ENCODE data around the gene ALDH1A2.

The ALDH1A2 gene

GRCh38 chr15:57994221-57995049, 71.1 kb downstream of the ALDH1A2 start:
- no peak for DNase-seq (ENCODE audit: low spot score)

- no peak for DNase-seq (ENCODE audit: low spot score)
These were observed 71.9 kb downstream of the ALDH1A2 start for GRCh38 chr15:57993409-57994145.

DNA sequence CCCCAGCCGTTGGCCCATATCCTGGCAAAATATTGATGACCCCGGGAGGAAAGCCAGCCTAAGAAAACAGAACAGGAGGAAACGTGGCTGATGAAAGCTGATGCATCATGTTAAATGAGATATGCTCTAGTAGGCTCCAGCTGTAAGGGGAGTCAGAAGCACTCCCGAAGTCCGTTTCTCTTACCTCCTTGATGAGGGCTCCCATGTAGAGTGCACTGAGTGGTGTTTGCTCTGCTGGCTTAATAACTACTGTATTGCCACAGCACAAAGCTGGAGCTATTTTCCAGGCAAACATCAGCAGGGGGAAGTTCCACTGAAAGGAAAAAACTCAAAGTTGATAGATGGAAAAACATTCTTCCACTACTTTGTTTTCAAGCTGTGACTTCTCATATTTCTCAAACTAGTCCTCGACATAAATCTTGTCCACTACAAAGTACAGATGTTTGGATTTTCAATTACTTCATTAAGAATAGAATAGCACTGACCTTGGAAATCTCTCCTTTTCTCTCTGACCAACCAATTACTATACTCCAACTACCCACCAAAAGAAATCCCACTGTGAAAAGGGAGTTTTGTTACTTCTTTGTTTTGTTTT, 72.7 kb downstream of the ALDH1A2 start:
- no peak for DNase-seq (ENCODE audit: low spot score)

DNA sequence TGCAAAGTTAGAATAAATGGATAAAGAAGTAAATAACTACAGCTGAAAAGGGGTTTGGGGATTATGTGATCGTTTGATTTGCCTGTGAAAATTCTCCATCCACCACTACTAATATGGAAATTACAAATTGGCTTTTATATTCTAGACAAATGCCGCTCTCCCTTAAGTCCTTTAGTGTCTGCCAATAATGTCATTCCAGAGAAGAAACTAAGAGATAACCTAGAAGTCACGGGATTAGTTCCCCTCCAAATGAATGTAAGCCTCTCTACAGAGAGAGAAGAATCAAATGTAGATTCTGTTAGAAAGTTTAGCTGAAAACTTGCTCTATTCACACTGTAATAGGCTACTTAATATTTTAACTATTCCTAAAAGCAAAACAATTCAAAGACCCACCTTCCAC, 92.0 kb downstream of the ALDH1A2 start:
- DNase-seq (ENCODE audit: low spot score), result no peak

DNA sequence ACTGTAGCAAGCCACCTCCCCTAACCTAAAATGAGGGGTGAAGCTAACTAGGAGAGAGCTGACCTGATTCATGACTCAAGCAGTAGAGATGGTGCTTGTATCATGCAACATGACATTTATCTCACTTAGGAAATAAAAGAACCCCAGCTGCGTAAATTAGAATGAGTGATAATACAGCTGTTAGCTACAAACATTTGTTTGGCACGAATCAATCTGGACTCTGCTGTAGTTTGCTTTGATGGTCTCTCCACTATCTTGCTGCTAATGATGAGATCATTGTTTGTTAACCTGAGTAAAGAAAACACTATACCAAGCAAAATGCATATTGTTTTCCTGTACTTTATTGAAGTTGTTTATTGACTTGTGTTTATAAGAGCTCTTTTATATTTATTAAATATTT, 92.6 kb downstream of the ALDH1A2 start:
- no peak for DNase-seq (ENCODE audit: low spot score)

DNA sequence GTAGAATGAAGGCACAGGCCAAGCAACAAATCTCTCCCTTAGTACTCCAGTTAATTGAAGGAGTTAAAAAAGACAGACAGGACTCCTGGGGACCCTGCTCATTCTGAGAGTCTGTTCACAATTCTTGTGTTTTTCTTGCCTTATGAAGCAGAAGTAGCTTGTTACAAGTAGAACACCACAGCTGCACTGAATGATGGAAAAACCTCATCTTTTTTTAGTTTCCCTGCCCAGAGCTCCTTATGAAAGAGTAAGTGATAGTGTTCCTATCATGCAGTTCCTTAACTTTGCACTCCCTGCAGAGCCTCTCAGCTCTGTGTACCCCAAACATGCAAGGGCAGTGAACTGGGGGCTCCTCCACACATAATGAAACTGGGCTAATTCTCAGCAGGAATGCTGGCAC, 95.5 kb downstream of the ALDH1A2 start:
- no peak for DNase-seq (ENCODE audit: low spot score)

GRCh38 chr15:57969355-57969754, 96.2 kb downstream of the ALDH1A2 start:
- DNase-seq (ENCODE audit: low spot score), result no peak

DNA sequence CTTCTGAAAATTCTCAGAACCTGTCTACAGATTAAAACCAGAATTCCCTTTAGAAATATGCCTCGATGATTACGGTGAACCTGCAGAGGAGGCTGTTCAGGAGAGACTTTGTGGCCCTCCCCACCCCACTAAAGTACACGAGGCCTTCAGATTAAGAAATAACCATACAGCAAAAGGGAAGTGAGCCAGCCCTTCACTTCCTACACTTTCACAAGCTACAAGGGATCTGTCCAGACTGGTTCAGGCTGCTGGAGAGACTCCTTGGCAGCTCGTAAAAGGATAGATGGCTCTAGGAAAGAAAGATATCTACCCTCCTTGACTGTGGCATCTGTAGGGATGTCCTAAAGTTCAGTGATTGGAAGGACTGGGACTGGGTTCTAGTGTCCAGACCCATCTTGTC, 102.6 kb downstream of the ALDH1A2 start:
- DNase-seq (ENCODE audit: low spot score), result no peak

- DNase-seq (ENCODE audit: low spot score), result no peak
These were observed 103.6 kb downstream of the ALDH1A2 start for GRCh38 chr15:57961919-57962318.

DNA sequence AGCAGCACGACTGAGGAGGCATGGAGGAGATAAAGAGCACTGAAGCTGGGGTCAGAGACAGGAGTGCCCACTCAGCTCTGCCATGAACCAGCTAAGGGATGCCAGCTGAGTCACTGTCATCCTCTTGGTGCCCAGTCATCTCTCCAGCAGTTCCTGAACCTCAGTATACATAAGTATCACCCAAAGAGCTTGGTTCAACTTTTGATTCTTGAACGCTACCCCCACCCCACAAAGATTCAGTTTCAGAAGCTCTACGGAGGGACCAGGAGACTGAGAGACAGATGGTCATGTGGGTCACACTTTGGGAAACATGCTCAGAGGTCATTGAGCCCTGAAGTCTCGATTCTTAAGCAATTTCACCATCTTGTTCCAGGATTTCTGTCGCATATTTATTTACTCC, 108.4 kb downstream of the ALDH1A2 start:
- no peak for DNase-seq (ENCODE audit: low spot score)

DNA sequence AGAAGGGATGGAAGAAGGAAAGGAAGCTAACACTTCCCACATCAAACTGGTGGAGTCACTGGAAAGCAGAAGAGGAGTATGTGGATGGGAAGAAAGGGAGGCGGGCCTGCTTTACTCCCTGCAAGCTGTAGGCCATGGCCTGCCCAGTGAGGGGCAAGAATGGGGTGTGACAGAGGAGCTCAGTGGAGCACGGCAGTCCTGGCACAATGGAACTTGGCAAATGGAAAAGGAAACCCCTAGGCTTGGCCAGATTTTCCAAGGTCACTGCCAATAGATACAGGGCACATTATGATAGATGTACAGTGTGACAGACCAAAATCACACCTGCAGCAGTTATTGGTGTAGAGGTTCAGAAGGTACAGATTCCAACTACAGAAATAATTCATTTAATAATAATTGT, 111.6 kb downstream of the ALDH1A2 start:
- no peak for DNase-seq (ENCODE audit: low spot score)

- no peak for DNase-seq (ENCODE audit: low spot score)
These were observed 114.1 kb downstream of the ALDH1A2 start for GRCh38 chr15:57951328-57951932.

DNA sequence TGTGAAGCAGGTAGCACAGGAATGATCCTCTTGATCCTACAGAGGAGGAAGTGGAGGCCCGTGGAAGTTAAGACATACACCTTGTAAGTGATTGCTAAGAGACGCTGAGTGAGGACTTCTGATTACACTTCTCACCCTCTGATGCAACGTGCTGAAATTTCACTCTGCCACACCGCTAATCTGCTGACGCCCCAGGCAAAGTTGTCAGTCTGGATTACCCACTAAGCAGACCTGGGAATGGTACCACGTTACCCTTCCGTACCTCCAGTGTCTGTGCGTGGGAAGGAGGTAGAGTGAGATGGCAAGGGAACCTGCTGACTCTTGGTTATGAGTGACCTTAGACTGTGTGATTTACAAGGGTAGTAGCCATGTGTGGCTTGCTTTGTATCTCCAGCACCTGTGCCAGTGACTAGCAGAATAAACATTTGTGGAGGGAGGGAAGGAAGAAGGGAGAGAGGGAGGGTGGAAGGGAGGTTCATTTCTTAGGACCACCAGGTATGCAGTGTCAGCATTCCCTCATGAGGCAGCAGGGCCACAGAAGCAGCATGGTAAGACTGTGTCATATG, 115.0 kb downstream of the ALDH1A2 start:
- no peak for DNase-seq (ENCODE audit: low spot score)

DNA sequence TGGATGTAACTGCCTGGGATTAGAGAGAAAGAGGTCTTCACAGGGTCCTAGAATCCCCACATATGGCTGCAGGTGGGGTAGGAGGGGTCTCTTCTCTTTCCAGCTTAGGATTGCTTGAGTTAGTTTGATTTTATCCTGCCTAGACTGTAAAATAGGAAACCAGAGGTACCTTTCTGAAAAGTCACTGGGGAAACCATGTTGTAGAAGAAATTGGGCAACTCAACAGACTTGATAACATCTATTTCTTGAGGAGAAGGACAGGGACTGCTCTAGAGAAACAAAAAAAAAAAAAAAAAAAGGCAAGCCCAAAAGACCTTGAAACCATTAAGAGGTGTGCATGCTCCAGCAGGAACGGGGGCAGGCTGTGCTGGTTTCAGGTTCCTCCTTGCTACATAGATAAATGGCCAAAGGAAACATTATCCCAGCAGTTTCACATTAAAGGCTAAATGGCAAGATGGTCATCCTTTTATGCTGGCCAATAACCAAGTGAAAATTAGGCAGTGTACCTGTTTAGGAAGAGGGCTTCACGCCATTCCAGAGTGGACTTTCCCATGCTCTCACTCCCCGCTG, 116.1 kb downstream of the ALDH1A2 start:
- DNase-seq (ENCODE audit: low spot score), result no peak

GRCh38 chr15:57948351-57949289, 116.9 kb downstream of the ALDH1A2 start:
- no peak for DNase-seq (ENCODE audit: low spot score)

- no peak for DNase-seq (ENCODE audit: low spot score)
These were observed 117.7 kb downstream of the ALDH1A2 start for GRCh38 chr15:57947781-57948180.

DNA sequence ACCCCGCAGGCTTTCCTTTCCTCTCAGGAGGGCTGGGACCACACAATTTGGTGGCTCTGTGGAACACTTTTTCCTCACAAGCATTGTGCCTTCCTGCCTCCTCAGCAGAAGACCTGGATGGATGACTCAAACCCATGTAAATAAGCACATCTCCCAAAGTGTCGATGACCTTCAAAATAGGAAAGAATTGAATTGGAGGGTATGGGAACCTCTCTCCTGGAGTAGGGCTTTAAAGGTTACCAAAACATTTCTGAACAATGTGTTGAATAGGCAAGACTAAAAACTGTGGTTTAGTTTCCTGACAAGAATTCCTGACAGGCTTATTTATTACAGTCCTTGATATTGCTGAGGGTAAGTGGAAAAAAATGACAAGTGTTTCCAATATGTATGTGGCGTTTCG, 118.2 kb downstream of the ALDH1A2 start:
- no peak for DNase-seq (ENCODE audit: low spot score)

- no peak for DNase-seq (ENCODE audit: low spot score)
These were observed 118.9 kb downstream of the ALDH1A2 start for GRCh38 chr15:57946491-57947048.

- DNase-seq (ENCODE audit: low spot score), result no peak
These were observed 119.9 kb downstream of the ALDH1A2 start for GRCh38 chr15:57945616-57946015.

GRCh38 chr15:57943754-57944420, 121.6 kb downstream of the ALDH1A2 start:
- DNase-seq (ENCODE audit: low spot score), result no peak
